Hepatocyte (in vitro differentiated cells): Measurements from ENCODE around the gene UBTD1.

ENCODE experiments used
- EZH2phosphoT487 ChIP-seq: fragments of 200-600 bp; sonication (generic); IDR thresholded peaks from one replicate; pipeline ENCODE4 v1.6.1; 2018; ENCODE audit warnings: antibody characterized with exemption, mild to moderate bottlenecking, low read depth, moderate library complexity; ENCODE audit not compliant: unreplicated experiment, severe bottlenecking
- TF ChIP-seq, protein P1 (sequence below): fragments of 200-600 bp; sonication (generic); IDR thresholded peaks from 2 replicates; pipeline ENCODE4 v1.5.1; 2016; ENCODE audit warnings: antibody characterized with exemption, mild to moderate bottlenecking; ENCODE audit not compliant: poor library complexity

DNA sequence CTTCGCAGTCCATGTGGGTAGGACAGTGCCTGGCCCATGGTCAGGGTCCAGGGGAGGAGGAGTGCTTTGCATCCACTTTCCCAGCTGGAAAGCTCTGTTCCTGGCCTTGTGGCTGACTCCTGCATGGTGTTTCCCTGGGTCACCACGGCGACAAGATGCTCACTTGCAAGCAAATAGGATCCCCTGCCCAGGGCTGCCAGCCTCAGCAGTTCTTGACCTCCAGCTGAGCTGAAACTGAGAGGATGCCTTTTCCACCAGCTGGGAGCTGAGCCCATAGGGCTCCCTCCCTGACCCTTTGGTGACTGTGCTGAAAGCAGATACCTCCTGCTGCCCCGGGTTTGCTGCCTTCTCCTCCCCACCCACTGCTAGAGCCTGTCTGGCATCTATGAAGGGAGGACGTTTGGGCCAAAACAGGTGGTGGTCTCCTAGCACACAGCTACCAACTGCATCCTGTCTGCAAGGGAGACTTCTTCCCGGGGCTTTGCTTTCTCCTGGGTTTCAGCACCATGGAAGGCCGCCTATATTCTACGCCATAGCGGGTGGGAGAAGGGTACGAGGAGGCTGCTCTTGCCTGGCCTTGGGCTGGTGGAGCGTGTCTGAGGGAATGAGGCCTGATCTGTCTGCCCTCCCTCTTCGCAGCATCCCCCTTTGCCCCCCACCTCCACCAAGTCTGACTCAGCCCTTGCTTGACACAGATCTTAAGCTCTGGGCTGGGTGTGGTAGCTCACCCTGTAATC lies 34.4 kb downstream of the UBTD1 start:
- TF ChIP-seq, protein P1, sequence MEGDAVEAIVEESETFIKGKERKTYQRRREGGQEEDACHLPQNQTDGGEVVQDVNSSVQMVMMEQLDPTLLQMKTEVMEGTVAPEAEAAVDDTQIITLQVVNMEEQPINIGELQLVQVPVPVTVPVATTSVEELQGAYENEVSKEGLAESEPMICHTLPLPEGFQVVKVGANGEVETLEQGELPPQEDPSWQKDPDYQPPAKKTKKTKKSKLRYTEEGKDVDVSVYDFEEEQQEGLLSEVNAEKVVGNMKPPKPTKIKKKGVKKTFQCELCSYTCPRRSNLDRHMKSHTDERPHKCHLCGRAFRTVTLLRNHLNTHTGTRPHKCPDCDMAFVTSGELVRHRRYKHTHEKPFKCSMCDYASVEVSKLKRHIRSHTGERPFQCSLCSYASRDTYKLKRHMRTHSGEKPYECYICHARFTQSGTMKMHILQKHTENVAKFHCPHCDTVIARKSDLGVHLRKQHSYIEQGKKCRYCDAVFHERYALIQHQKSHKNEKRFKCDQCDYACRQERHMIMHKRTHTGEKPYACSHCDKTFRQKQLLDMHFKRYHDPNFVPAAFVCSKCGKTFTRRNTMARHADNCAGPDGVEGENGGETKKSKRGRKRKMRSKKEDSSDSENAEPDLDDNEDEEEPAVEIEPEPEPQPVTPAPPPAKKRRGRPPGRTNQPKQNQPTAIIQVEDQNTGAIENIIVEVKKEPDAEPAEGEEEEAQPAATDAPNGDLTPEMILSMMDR, result no peak
- TF ChIP-seq EZH2phosphoT487, result no peak
